H1 (cell line): Measurements from ENCODE around the gene APBA3. TPM values are rescaled to one million over a fixed set of nuclear protein-coding genes. Genes with fewer than 3 reads are reported as not detected.

Experiments
- CTCF ChIA-PET: fragments of 300-600 bp; sonication (Branson Sonifier 250); formaldehyde crosslinking; loops from one replicate; lab custom pipeline; 2021; ENCODE audit not compliant: partially characterized antibody; lab: Charles Lee
- POLR2A ChIA-PET: fragments of 300-600 bp; sonication (Branson Sonifier 250); formaldehyde crosslinking; loops from one replicate; lab custom pipeline; 2021; ENCODE audit warnings: inconsistent platforms; ENCODE audit not compliant: partially characterized antibody; lab: Charles Lee
- DNase-seq, 2 experiments: peaks; one replicate each; pipeline versions ENCODE4 v3.0.0 to v3.0.0-alpha.2; 2010 to 2022; ENCODE audit warnings: low spot score in 2 of 2, low read depth in 1 of 2, mixed read lengths in 1 of 2
- FAIRE-seq: peaks from 2 replicates; lab custom pipeline; 2011; peaks lifted over from hg19 to GRCh38; lab: Jason Lieb, UNC
- H2AFZ ChIP-seq: 2 replicates; pipeline ENCODE4 v1.8.1; 2012; ENCODE audit warnings: low read length, inconsistent platforms
- H2AK5ac ChIP-seq: 2 replicates; pipeline ENCODE4 v1.6.1; 2013; ENCODE audit warnings: low read depth, low read length
- H2BK120ac ChIP-seq: replicated peaks from 2 replicates; pipeline ENCODE3; 2013; ENCODE audit warnings: low read depth, low read length, inconsistent platforms
- H2BK12ac ChIP-seq: 2 replicates; pipeline ENCODE4 v1.6.1; 2013; ENCODE audit warnings: low read depth, low read length
- H2BK15ac ChIP-seq: 2 replicates; pipeline ENCODE4 v1.6.1; 2013; ENCODE audit warnings: low read length
- H2BK20ac ChIP-seq: 2 replicates; pipeline ENCODE4 v1.6.1; 2013; ENCODE audit warnings: low read length
- H2BK5ac ChIP-seq: 2 replicates; pipeline ENCODE4 v1.6.1; 2013; ENCODE audit warnings: low read depth, low read length
- H3K14ac ChIP-seq: 2 replicates; pipeline ENCODE4 v1.6.1; 2013; ENCODE audit warnings: inconsistent platforms; ENCODE audit not compliant: insufficient read length
- H3K18ac ChIP-seq: 2 replicates; pipeline ENCODE4 v1.6.1; 2013; ENCODE audit warnings: low read length; ENCODE audit errors: extremely low read depth
- H3K23ac ChIP-seq: 2 replicates; pipeline ENCODE4 v1.6.1; 2013; ENCODE audit warnings: inconsistent platforms; ENCODE audit not compliant: insufficient read length
- H3K23me2 ChIP-seq: 2 replicates; pipeline ENCODE4 v1.6.1; 2013; ENCODE audit warnings: low read depth, low read length
- H3K27ac ChIP-seq: 2 replicates; pipeline ENCODE4 v1.6.1; 2011; ENCODE audit warnings: low read depth, low read length, inconsistent platforms
- H3K27me3 ChIP-seq, 4 experiments: replicated peaks in 1 of 4; 1 replicate in 1 of 4; 2 replicates in 3 of 4; pipeline versions ENCODE4 v1.6.1 to v1.8.1; 2011 to 2013; ENCODE audit warnings: low read length in 3 of 4, mild to moderate bottlenecking in 3 of 4, inconsistent platforms in 2 of 4, mixed read lengths in 2 of 4, moderate library complexity in 1 of 4; ENCODE audit not compliant: control insufficient read depth in 3 of 4, insufficient read depth in 3 of 4; ENCODE audit errors: extremely low read depth in 1 of 4
- H3K36me3 ChIP-seq, 4 experiments: 2 replicates each; pipeline versions ENCODE4 v1.6.1 to v1.8.1; 2011 to 2013; ENCODE audit warnings: mild to moderate bottlenecking in 4 of 4, low read length in 3 of 4, moderate library complexity in 2 of 4, control low read depth in 1 of 4, inconsistent platforms in 1 of 4; ENCODE audit not compliant: insufficient read depth in 4 of 4, control insufficient read depth in 2 of 4
- H3K4ac ChIP-seq: replicated peaks from 2 replicates; pipeline ENCODE3; 2013; ENCODE audit warnings: low read length, low read depth, mixed read lengths, inconsistent platforms; ENCODE audit not compliant: insufficient read length
- H3K4me1 ChIP-seq, 4 experiments: replicated peaks in 1 of 4; 1 replicate in 1 of 4; 2 replicates in 3 of 4; pipeline versions ENCODE4 v1.6.1 to v1.8.1; 2011 to 2013; ENCODE audit warnings: low read length in 3 of 4, inconsistent platforms in 2 of 4, mixed read lengths in 1 of 4; ENCODE audit not compliant: insufficient read depth in 4 of 4, control insufficient read depth in 3 of 4
- H3K4me2 ChIP-seq, 2 experiments: 2 replicates each; pipeline versions ENCODE4 v1.6.1 to v1.8.1; 2011 to 2013; ENCODE audit warnings: low read depth in 2 of 2, low read length in 2 of 2, control low read depth in 1 of 2, inconsistent platforms in 1 of 2, mild to moderate bottlenecking in 1 of 2; ENCODE audit not compliant: insufficient read depth in 1 of 2
- H3K4me3 ChIP-seq, 4 experiments: fragments of 200-600, 300-600 bp in 1 of 4; sonication (generic), shearing (Covaris generic), sonication (Bioruptor Twin) in 1 of 4; 2 replicates each; pipeline versions ENCODE4 v1.5.1 to v1.8.1; 2011 to 2016; ENCODE audit warnings: low read length in 4 of 4, low read depth in 3 of 4, control low read depth in 2 of 4, inconsistent platforms in 2 of 4, mild to moderate bottlenecking in 2 of 4, mixed read lengths in 1 of 4, moderate library complexity in 1 of 4; ENCODE audit not compliant: insufficient read depth in 2 of 4; ENCODE audit errors: extremely low read depth in 1 of 4
- H3K56ac ChIP-seq: replicated peaks from 2 replicates; pipeline ENCODE3; 2013; ENCODE audit warnings: low read depth, mild to moderate bottlenecking, mixed read lengths, low read length, inconsistent platforms; ENCODE audit not compliant: insufficient read length
- H3K79me1 ChIP-seq: 2 replicates; pipeline ENCODE4 v1.6.1; 2013; ENCODE audit warnings: low read depth, low read length, control low read depth
- H3K79me2 ChIP-seq, 2 experiments: 2 replicates each; pipeline versions ENCODE4 v1.6.1 to v1.8.1; 2012 to 2013; ENCODE audit warnings: low read length in 2 of 2, mild to moderate bottlenecking in 2 of 2, inconsistent platforms in 1 of 2; ENCODE audit not compliant: insufficient read depth in 2 of 2, control insufficient read depth in 1 of 2
- H3K9ac ChIP-seq, 4 experiments: replicated peaks in 1 of 4; 1 replicate in 1 of 4; 2 replicates in 3 of 4; pipeline versions ENCODE4 v1.6.1 to v1.8.1; 2011 to 2013; ENCODE audit warnings: low read depth in 3 of 4, low read length in 3 of 4, control low read depth in 2 of 4, mild to moderate bottlenecking in 2 of 4, moderate library complexity in 2 of 4, inconsistent platforms in 1 of 4; ENCODE audit errors: extremely low read depth in 1 of 4
- H3K9me3 ChIP-seq, 2 experiments: 2 replicates each; pipeline versions ENCODE4 v1.6.1 to v1.8.1; 2012 to 2013; ENCODE audit warnings: mild to moderate bottlenecking in 2 of 2, moderate library complexity in 2 of 2, control low read depth in 1 of 2, inconsistent platforms in 1 of 2, low read depth in 1 of 2, low read length in 1 of 2, mixed read lengths in 1 of 2; ENCODE audit not compliant: insufficient read depth in 2 of 2
- H4K20me1 ChIP-seq, 2 experiments: replicated peaks in 1 of 2; 2 replicates each; pipeline versions ENCODE3 to v1.8.1; 2011 to 2013; ENCODE audit warnings: inconsistent platforms in 2 of 2, low read length in 2 of 2, mild to moderate bottlenecking in 1 of 2; ENCODE audit not compliant: insufficient read depth in 2 of 2, control insufficient read depth in 1 of 2
- H4K5ac ChIP-seq: 2 replicates; pipeline ENCODE4 v1.6.1; 2013; ENCODE audit warnings: low read length, low read depth, mixed read lengths, inconsistent platforms; ENCODE audit not compliant: insufficient read length
- H4K8ac ChIP-seq: 2 replicates; pipeline ENCODE4 v1.8.0; 2013; ENCODE audit warnings: mild to moderate bottlenecking, moderate library complexity, low read length, inconsistent platforms; ENCODE audit not compliant: insufficient read depth; ENCODE audit errors: extremely low read depth
- H4K91ac ChIP-seq: replicated peaks from 2 replicates; pipeline ENCODE3; 2013; ENCODE audit warnings: low read length, mixed read lengths, inconsistent platforms; ENCODE audit not compliant: insufficient read length
- MAX ChIP-seq: IDR thresholded peaks from 2 replicates; pipeline ENCODE4 v1.6.1; 2012; ENCODE audit warnings: inconsistent platforms
- RFX5 ChIP-seq: IDR thresholded peaks from 2 replicates; pipeline ENCODE4 v1.6.1; 2011; ENCODE audit warnings: low read depth, low read length, improper control_type of control experiment, borderline replicate concordance
- SP1 ChIP-seq: IDR thresholded peaks from 2 replicates; pipeline ENCODE4 v1.6.1; 2011; ENCODE audit warnings: low read depth, low read length
- USF2 ChIP-seq: IDR thresholded peaks from 2 replicates; pipeline ENCODE4 v1.6.1; 2011; ENCODE audit warnings: low read length, improper control_type of control experiment
- WGBS, 2 experiments: shearing (Covaris generic) in 1 of 2; methylation state at CpG; one replicate each; pipeline versions ENCODE4 v1.1.6 to v1.1.7; 2013 to 2015; ENCODE audit warnings: low lambda C conversion rate in 2 of 2, mixed read lengths in 2 of 2, inconsistent platforms in 1 of 2, low coverage in 1 of 2, missing lambda C conversion rate in 1 of 2; ENCODE audit not compliant: insufficient replicate concordance in 2 of 2, insufficient coverage in 1 of 2, insufficient read length in 1 of 2; ENCODE audit errors: extremely low coverage in 1 of 2, missing lambda C conversion rate in 1 of 2; 5-methylcytosine and 5-hydroxymethylcytosine counted together
- polyA plus RNA-seq, 7 experiments: library from polyadenylated mRNA; depleted of rRNA in 3 of 7; stranded (reverse) in 5 of 7; unstranded in 2 of 7; fragments of >200 nt in 5 of 7; fragments of 200-250 nt in 2 of 7; gene quantifications; 1 replicate in 5 of 7; 2 replicates in 1 of 7; 4 replicates in 1 of 7; pipeline versions ENCODE4 v1.2.1 to v1.2.3, GENCODE V29; 2011 to 2013; ENCODE audit warnings: missing spikeins in 2 of 7, mixed read lengths in 2 of 7
- total RNA-seq: library from RNA; stranded (reverse); fragmentation: NEBNext Ultra II Directional; extraction: Animal tissue kit (Norgen Biotek cat#: 25700); gene quantifications from 2 replicates; pipeline ENCODE4 v1.2.1, GENCODE V29; 2021

APBA3 gene
- total and polyA plus RNA-seq, 2 of the 8 experiments (the other 6 are each of a cell fraction or from before 2014, with no cell fraction given): 21.4 to 36.9 TPM

DNA sequence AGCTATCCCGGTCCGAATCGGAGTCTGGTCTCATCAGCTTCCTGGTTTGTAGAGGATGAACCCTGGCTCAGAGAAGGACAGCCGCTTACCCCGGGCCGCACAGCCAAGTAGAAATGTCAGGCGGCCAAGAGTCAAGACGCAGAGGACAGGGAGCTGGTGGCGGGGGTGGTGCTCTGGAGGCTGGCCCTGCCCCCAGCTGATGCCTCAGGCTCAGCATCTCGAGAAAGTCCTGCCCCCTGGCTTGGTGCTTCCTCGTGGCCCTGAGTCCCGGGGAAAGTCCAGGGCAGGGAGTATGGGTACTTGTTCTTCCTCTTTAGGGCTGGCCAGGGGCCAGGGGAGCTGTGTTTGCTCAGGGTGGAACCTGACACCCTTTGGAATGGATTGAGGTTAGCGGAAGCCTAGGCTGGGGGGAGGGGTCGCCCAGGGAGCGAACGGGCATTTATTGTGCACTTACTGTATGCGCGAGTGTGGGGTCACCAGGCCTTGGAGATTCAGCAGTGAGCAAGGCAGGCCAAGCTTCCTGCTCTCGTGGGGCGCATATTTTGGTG is 51.2 kb downstream of the APBA3 start:
- no peak overlapping the region for H3K56ac ChIP-seq
- H3K79me2 ChIP-seq: no peaks in the 10 kb centered on the region
- H3K4ac ChIP-seq: no peak overlapping the region
- H3K23me2 ChIP-seq: no peaks in the 10 kb centered on the region
- no peak for FAIRE-seq
- no peaks in the 10 kb centered on the region for H3K9me3 ChIP-seq
- TF ChIP-seq USF2 (no peak), MAX (0 out of 2 replicates have a peak, but pooled peaks have one; percentile 25), SP1 (peak; percentile 49; the same call in 1 of the 2 replicates), RFX5 (no peak)
- H4K5ac ChIP-seq: peak overlapping the region; percentile 64
- ChIA-PET POLR2A (interaction anchor here (1.6 kb wide), 1 partner anchor 10 kb away, joined by 3 read pairs; no protein-coding TSS in a partner anchor), CTCF (interaction anchor here (0.6 to 13.9 kb wide), 13 partner anchors 8 to 132 kb away, joined by 3 to 110 read pairs (median 5); partner anchors contain the start of genes GIPC3 and PIP5K1C)
- H2BK20ac ChIP-seq: peak overlapping the region; percentile 86; the same call in 1 of the 2 replicates
- no peaks in the 10 kb centered on the region for H3K79me1 ChIP-seq
- H3K4me1 ChIP-seq: peaks cover 0 to 20% (median 14%) of the 10 kb centered on the region in 4 experiments; a peak in 4 of 7 replicates
- H3K27me3 ChIP-seq: peaks cover 0 to 3% (median 0%) of the 10 kb centered on the region in 4 experiments; a peak in 1 of 7 replicates
- WGBS, 2 experiments: 70% methylated on average over 20 of the region's 20 CpGs; no CpG with 5 or more reads in 1 of the 2 experiments
- no peak overlapping the region for H3K4me3 ChIP-seq
- H3K23ac ChIP-seq: no peak overlapping the region
- H4K20me1 ChIP-seq: peaks cover 0 to 2% of the 10 kb centered on the region in 2 experiments
- H2BK120ac ChIP-seq: peak overlapping the region; percentile 57
- H2BK5ac ChIP-seq: no peak overlapping the region
- H2BK15ac ChIP-seq: no peak overlapping the region
- peak overlapping the region; percentile 78 for H3K18ac ChIP-seq
- H4K91ac ChIP-seq: peak overlapping the region; percentile 85
- peak in 1 of 2 experiments; percentile 65 for DNase-seq
- no peak overlapping the region for H2AK5ac ChIP-seq
- H3K4me2 ChIP-seq: peak overlapping the region; percentile 13 to 18; a peak in 2 of 4 replicates
- H3K9ac ChIP-seq: no peak overlapping the region
- no peak overlapping the region for H3K14ac ChIP-seq
- H2BK12ac ChIP-seq: peak overlapping the region; percentile 80; the same call in 1 of the 2 replicates
- no peaks in the 10 kb centered on the region for H3K36me3 ChIP-seq
- H4K8ac ChIP-seq: peak overlapping the region; percentile 77
- no peak overlapping the region; the same call in 1 of the 2 replicates for H2AFZ ChIP-seq
- H3K27ac ChIP-seq: no peak overlapping the region
